Choroid plexus epithelial cell (primary cell): Measurements from ENCODE around the gene ITGAV.

ENCODE experiments used
- DNase-seq: peaks from one replicate; pipeline ENCODE4 v3.0.0-alpha.2; 2010; ENCODE audit warnings: low read depth
- H3K4me3 ChIP-seq: 2 replicates; pipeline ENCODE4 v1.5.1; 2011; ENCODE audit warnings: low read depth, mild to moderate bottlenecking, control low read depth, low read length, moderate library complexity
- CTCF ChIP-seq: conservative IDR thresholded peaks from 2 replicates; pipeline ENCODE4 v1.5.1; 2011; ENCODE audit warnings: low read depth, mild to moderate bottlenecking, control low read depth, inconsistent platforms, low read length, moderate library complexity

Gene ITGAV

GRCh38 chr2:186573531-186573930, 16.3 kb upstream of the ITGAV start:
- H3K4me3 ChIP-seq, result no peak overlapping the region
- no peak for TF ChIP-seq CTCF
- DNase-seq, result no peak

GRCh38 chr2:186575302-186575701, 14.6 kb upstream of the ITGAV start:
- H3K4me3 ChIP-seq, result no peak overlapping the region
- TF ChIP-seq CTCF, result no peak
- DNase-seq, result peak; percentile 99

- DNase-seq, result peak; percentile 34
- H3K4me3 ChIP-seq, result no peak overlapping the region
- no peak for TF ChIP-seq CTCF
Observed at GRCh38 chr2:186575856-186576255, 14.0 kb upstream of the ITGAV start.

- TF ChIP-seq CTCF, result no peak
- no peak overlapping the region for H3K4me3 ChIP-seq
- DNase-seq, result peak; percentile 94
Observed at GRCh38 chr2:186576614-186577013, 13.2 kb upstream of the ITGAV start.

GRCh38 chr2:186582698-186583097, 7.2 kb upstream of the ITGAV start:
- no peak overlapping the region for H3K4me3 ChIP-seq

GRCh38 chr2:186584053-186584452, 5.8 kb upstream of the ITGAV start:
- no peak overlapping the region for H3K4me3 ChIP-seq
- TF ChIP-seq CTCF, result no peak
- no peak for DNase-seq

More at GRCh38 chr2:186582698-186583097, 7.2 kb upstream of the ITGAV start:
- DNase-seq, result no peak
- TF ChIP-seq CTCF, result no peak

- no peak overlapping the region for H3K4me3 ChIP-seq
- TF ChIP-seq CTCF, result no peak
- no peak for DNase-seq
Observed at GRCh38 chr2:186588421-186588820, 1.4 kb upstream of the ITGAV start.
